ENCODE measurements around the gene SLCO4A1. TPM values are rescaled to one million over a fixed set of nuclear protein-coding genes. Genes with fewer than 3 reads are reported as not detected.

The SLCO4A1 gene
- total and polyA plus RNA-seq, 12 donors = 0.39 to 27.0 (median 4.9) TPM

- Histone ChIP-seq H3K27ac (peak overlapping the region; percentile 69 to 99 (median 95)), H3K9me3 (replicated peaks in 1 of 3) (no peaks in the 10 kb centered on the region), H3K4me3 (no peak overlapping the region), H3K4me1 (replicated peaks in 1 of 2) (peaks cover 22 to 40% of the 10 kb centered on the region in 2 donors), H3K27me3 (no peaks in the 10 kb centered on the region), H3K36me3 (replicated peaks in 1 of 2) (no peaks in the 10 kb centered on the region)
- WGBS, 4 donors = 48 to 61% (median 53%) methylated on average over 20 to 24 of the region's 24 CpGs
- intact Hi-C loops (cut with DNase I) = no loop called here
- DNase-seq = peak; percentile 53 to 91 (median 79)
- TF ChIP-seq CTCF (IDR thresholded peaks at IDR 0.05) = no peak
- no peak for TF ChIP-seq POLR2A (IDR thresholded peaks at IDR 0.05)
These were observed 9.2 kb downstream of the SLCO4A1 start for GRCh38 chr20:62651285-62652021.

GRCh38 chr20:62652041-62652893 is 10.0 kb downstream of the SLCO4A1 start:
- no peaks in the 10 kb centered on the region for H3K36me3 ChIP-seq (replicated peaks in 1 of 2)
- H3K27me3 ChIP-seq = no peaks in the 10 kb centered on the region
- no peaks in the 10 kb centered on the region for H3K9me3 ChIP-seq (replicated peaks in 1 of 3)
- peaks cover 22 to 37% of the 10 kb centered on the region in 2 donors for H3K4me1 ChIP-seq (replicated peaks in 1 of 2)
- peak overlapping the region; percentile 93 to 99 (median 95) for H3K27ac ChIP-seq
- intact Hi-C loops (cut with DNase I) = no loop called here
- 4 to 24% (median 12%) methylated on average over 20 to 44 of the region's 44 CpGs for WGBS, 4 donors
- peak overlapping the region in 1 of 4 donors; percentile 14 for H3K4me3 ChIP-seq
- TF ChIP-seq POLR2A (IDR thresholded peaks at IDR 0.05) (peak; percentile 37 to 85), CTCF (IDR thresholded peaks at IDR 0.05) (peak in 3 of 6 experiments; percentile 12 to 31 (median 15))
- peak; percentile 87 to 97 (median 96) for DNase-seq

GRCh38 chr20:62652894-62653305 is 10.6 kb downstream of the SLCO4A1 start:
- Histone ChIP-seq H3K27me3 (no peaks in the 10 kb centered on the region), H3K4me3 (peak overlapping the region in 1 of 4 donors; percentile 14), H3K27ac (peak overlapping the region; percentile 93 to 99 (median 95)), H3K36me3 (replicated peaks in 1 of 2) (no peaks in the 10 kb centered on the region), H3K4me1 (replicated peaks in 1 of 2) (peaks cover 18 to 31% of the 10 kb centered on the region in 2 donors), H3K9me3 (replicated peaks in 1 of 3) (no peaks in the 10 kb centered on the region)
- TF ChIP-seq POLR2A (IDR thresholded peaks at IDR 0.05) (no peak), CTCF (IDR thresholded peaks at IDR 0.05) (no peak)
- intact Hi-C loops (cut with DNase I) = no loop called here
- WGBS, 4 donors = 56 to 100% (median 78%) methylated on average over 4 to 20 of the region's 20 CpGs
- DNase-seq = peak in 1 of 7 donors; percentile 80

GRCh38 chr20:62653373-62653772 is 11.1 kb downstream of the SLCO4A1 start:
- peak overlapping the region; percentile 93 to 99 (median 95) for H3K27ac ChIP-seq
- 87 to 96% (median 88%) methylated on average over 12 of the region's 12 CpGs for WGBS, 4 donors
- DNase-seq = no peak
- intact Hi-C loops (cut with DNase I) = no loop called here
- no peak overlapping the region for H3K4me3 ChIP-seq
- TF ChIP-seq POLR2A (IDR thresholded peaks at IDR 0.05) (no peak), CTCF (IDR thresholded peaks at IDR 0.05) (no peak)
- H3K27me3 ChIP-seq = no peaks in the 10 kb centered on the region
- H3K4me1 ChIP-seq (replicated peaks in 1 of 2) = peaks cover 18 to 26% of the 10 kb centered on the region in 2 donors
- no peaks in the 10 kb centered on the region for H3K9me3 ChIP-seq (replicated peaks in 1 of 3)
- H3K36me3 ChIP-seq (replicated peaks in 1 of 2) = no peaks in the 10 kb centered on the region

Measured in adrenal gland (tissue), 12 donors.